HG03439 (cell line): ENCODE measurements around the gene NLRX1.
"Not testable (repeated sequence)": the region's sequence is repeated elsewhere in the genome, so short reads cannot be mapped to it uniquely, and the experiment has no call there.

Experiments
- ATAC-seq: cut with Tn5 transposase; IDR thresholded peaks from one replicate; pipeline ENCODE4 v1.9.1; 2021; ENCODE audit warnings: mild to moderate bottlenecking, moderate library complexity; ENCODE audit not compliant: unreplicated experiment

NLRX1 gene

DNA sequence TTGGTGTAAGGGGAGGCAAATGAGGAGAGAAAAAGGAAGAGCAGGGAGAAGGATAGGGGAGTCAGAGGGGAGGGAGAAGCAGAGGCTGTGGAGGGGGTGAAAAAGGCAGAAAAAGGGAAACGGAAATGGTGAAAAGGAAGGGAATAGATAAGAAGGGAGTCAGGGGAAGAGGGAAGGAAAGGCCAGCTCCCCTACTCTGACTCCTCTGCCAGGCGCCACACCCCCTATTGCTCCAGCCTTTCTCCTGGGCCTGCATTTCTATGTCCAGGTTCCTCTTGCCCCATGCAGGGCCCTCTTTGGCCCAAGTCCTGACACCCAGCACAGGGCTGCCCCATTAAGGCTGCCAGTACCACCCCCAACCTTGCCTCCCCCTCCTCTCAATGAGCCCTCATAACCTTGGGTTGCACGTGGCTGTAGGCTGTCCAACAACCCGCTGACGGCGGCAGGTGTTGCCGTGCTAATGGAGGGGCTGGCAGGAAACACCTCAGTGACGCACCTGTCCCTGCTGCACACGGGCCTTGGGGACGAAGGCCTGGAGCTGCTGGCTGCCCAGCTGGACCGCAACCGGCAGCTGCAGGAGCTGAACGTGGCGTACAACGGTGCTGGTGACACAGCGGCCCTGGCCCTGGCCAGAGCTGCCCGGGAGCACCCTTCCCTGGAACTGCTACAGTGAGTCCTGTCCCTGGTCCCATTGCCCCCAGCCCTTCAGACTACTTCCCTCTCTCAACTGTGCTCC, 13.3 kb downstream of the NLRX1 start:
- ATAC-seq = no peak

DNA sequence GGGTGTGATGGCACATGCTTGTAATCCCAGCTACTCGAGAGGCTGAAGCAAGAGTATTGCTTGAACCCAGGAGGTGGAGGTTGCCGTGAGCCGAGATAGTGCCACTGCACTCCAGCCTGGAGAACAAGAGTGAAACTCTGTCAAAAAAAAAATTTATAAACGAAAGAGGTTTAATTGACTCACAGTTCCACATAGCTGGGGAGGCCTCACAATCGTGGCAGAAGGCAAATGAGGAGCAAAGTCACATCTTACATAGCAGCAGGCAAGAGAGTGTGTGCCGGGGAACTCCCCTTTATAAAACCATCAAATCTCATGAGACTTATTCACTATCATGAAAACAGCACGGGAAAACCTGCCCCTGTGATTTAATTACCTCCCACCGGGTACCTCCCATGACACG, 15.9 kb downstream of the NLRX1 start:
- not testable (repeated sequence) for ATAC-seq

- no peak for ATAC-seq
These were observed 17.6 kb downstream of the NLRX1 start for GRCh38 chr11:119185981-119186634.

DNA sequence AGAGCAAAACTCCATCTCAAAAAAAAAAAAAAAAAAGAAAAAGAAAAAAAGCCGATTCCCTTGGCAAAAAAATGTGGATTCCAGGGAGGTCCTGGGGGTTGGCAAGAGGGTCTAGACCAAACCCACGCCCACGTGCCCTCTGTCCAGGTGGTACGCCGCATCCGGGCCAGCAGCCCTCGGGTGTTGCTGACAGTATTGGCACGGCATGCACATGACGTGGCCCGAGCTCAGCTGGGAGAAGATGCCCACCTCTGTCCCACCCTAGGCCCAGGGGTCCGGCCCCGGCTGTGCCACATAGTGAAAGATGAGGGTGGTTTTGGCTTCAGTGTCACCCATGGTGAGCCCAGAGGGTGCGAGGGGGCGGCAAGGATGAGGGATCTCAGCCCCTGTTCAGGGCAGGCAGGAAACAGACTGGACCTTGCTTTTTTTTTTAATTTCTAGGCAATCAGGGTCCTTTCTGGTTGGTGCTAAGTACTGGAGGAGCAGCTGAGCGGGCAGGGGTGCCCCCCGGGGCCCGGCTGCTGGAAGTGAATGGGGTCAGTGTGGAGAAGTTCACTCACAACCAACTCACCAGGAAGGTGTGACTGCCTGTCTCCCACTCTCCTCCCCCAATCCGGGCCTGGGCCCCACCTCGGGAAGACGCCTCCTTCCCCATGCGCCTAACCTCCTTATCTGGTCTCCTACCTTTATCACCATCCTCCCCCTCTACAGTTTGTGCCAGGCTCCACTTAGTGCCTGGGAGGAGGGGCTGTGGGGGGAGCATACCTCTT, 18.8 kb downstream of the NLRX1 start:
- ATAC-seq = no peak

DNA sequence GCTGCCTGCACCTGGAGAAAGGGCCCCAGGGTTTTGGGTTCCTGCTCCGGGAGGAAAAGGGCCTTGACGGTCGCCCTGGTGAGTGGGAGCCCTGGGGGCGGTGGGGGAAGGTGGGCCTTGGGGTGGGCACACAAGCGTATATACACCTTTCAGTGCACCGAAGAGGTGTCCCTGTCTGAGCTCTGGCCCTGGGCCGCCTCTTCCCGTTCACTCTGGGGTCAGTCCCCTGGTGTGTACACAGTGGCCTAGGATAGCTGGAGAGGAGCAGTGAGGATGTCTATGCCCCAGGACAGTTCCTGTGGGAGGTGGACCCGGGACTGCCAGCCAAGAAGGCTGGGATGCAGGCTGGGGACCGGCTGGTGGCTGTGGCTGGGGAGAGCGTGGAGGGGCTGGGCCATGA, 19.5 kb downstream of the NLRX1 start:
- ATAC-seq = no peak

GRCh38 chr11:119188887-119189286, 20.4 kb downstream of the NLRX1 start:
- ATAC-seq = no peak

GRCh38 chr11:119189393-119189792, 20.9 kb downstream of the NLRX1 start:
- ATAC-seq = no peak

DNA sequence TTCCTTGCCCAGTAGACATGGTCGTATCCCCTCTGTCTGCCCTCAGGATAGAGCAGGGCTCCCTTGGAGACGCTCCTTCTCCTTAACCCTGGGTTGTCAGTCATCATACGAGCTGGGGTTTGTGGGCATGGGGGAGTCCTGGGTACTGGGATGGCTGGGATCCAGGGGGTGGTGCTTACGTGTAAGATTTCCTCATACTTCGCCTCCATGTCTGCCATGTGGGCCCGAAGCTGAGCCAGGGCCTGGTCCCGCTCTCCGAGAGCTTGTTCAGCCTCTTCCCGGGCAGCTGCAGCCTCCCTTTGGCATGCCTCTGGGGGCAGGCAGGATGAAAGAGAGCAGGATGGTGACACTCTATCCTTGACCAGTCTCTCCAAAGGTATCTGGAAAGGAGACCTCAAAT, 22.0 kb downstream of the NLRX1 start:
- no peak for ATAC-seq

DNA sequence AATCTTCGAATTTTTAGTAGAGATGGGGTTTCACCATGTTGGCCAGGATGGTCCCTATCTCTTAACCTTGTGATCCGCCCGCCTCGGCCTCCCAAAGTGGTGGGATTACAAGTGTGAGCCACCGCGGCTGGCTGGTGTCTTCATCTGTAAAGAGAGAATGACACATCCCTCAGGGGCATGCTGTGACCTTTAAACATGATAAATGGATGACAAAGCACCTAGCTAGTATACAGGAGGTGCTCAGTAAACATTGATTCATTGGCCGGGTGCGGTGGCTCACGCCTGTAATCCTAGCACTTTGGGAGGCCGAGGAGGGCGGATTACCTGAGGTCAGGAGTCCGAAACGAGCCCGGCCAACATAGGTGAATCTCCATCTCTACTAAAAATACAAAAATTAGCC, 22.7 kb downstream of the NLRX1 start:
- ATAC-seq = not testable (repeated sequence)

DNA sequence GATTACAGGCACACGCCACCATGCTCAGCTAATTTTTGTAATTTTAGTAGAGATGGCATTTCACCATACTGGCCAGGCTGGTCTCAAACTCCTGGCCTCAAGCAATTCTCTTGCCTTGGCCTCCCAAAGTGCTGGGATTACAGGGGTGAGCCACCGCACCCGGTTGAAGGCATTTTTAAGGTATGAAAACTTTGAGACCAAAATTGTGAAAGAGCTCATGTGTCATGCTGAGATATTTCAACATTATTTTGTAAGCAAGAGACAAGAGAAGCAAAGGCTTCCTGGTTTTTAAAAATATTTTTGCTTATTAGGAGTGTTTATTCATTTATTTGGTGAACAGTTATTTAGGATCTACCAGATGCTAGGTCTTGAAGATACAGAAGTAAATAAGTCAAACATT, 23.6 kb downstream of the NLRX1 start:
- ATAC-seq = no peak

DNA sequence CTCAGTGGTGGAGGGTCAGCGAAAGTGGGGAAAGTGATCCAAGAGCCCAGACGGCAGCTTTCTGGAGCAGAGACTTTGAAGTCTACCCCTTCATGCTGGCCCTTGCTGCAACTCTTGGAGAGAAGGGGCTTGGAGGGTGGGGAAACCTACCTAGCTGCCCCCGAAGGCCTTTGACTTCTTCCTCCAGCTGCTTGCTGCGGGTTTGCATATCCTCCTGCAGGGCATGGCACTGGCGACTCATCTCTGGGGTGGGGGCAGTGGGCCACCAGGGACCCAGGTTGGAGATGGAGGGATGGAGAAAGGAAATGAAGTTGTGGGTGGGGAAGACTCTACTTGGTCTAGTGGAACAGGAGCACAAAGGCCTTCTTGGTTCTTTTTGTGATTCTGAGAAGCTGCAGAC, 24.5 kb downstream of the NLRX1 start:
- no peak for ATAC-seq

DNA sequence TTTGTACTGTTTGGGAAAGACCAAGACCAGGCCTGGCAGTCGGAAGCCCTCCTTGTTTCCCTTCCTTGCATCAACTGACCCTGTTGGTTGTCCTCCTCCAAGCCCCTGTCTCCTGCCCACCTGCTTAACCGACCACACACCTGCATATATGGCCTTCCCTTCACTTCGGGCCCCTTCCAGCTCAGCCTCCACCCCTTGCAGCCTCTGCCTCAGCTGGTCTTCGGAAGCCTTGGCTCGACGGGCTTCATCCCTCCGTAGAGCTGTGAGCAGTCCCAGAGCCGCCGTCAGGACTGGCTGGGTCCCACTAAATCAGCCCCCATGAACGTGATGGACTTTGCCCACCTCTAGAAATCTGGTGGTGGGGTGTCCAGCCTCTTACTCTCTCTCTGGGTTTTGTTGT, 25.1 kb downstream of the NLRX1 start:
- no peak for ATAC-seq

DNA sequence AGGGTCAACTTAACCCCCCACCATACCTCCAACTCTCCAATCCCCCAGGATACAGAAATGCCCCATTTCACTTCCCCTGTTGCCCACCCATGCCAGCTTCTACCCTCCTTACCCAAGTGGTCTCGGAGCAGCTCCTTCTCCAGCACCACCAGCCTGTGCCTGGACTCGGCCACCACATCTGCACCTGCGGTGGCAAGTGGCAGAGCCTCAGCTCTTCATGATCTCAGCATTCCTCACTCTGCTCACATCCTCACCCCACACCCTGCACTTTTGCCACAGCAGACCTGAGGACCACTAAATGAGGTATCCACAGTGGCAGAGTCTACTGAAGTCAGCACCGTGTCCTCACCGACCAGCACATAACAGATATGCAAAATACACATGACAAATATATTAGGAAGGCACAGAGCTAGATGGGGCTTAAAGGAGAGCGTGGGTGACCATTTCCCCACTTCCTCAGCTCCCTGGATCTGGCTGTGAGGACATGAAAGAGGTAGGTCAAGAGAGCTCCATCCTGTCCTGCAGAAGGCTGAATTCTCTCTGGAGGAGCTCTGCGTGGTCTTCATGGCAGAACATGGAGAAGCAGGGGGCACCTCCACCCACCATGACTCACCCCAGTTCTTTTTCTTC, 26.4 kb downstream of the NLRX1 start:
- ATAC-seq = no peak

DNA sequence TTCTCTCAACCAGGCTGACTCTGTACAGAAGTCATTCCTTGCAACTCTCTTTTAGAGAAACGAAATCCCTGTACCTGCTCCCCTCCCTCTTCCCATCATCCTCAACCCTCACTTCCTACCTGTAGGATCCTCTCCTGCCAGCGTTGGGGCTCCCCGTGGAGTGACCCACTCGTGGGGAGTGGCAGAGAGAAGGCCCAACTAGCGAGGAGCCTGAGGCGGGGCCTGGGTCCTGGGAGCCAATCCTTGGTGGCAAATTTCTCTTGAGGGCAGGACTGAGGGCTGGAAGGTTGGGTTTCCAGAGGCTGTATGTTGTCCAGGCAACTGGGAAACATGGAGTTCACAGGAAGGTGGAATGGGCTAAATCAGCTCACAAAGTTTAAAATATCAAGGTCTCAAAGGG, 27.2 kb downstream of the NLRX1 start:
- no peak for ATAC-seq

- peak; percentile 66 for ATAC-seq
These were observed 28.4 kb downstream of the NLRX1 start for GRCh38 chr11:119196833-119197483.

DNA sequence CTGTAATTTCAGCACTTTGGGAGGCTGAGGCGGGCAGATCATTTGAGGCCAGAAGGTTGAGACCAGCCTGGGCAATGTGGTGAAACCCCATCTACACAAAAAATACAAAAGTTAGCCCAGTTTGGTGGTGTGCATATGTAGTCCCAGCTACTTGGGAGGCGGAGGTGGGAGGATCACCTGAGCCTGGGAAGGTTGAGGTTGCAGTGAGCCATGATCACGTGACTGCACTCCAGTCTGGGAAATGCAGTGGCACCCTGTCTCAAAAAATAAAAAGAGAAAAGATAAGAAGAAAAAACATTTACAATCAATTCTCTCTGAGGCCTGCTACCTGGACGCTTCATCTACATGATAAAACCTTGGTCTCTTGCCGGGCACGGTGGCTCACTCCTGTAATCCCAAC, 30.4 kb downstream of the NLRX1 start:
- ATAC-seq = no peak

- ATAC-seq = not testable (repeated sequence)
These were observed 32.7 kb downstream of the NLRX1 start for GRCh38 chr11:119201236-119201635.

DNA sequence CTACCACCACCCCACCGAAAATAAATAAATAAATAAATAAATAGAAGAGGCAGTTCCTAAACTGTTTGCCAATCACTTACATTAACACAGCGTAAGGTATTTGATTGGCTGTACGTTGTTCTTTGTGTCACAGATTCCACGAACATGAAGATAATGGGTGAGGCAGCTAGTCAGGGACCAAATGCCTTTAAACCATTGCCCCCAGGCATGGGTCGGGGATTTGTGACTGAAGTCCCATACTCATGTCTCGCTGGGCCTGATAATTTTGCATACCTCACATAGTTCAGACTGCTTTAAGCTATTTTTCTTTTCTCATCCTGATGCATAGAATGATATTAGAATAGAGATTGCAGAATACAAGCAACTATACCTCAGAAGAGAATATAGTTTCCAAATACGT, 34.0 kb downstream of the NLRX1 start:
- no peak for ATAC-seq

- ATAC-seq = no peak
These were observed 35.5 kb downstream of the NLRX1 start for GRCh38 chr11:119204066-119204465.

GRCh38 chr11:119205080-119205479, 36.6 kb downstream of the NLRX1 start:
- ATAC-seq = no peak
